SU-DHL-6 (cell line): Measurements from ENCODE around the gene FMO5.

Experiments
- CTCF ChIP-seq: fragments of 200-600 bp; sonication (generic); IDR thresholded peaks from one replicate; pipeline ENCODE4 v1.5.1; 2017; ENCODE audit warnings: antibody characterized with exemption, mild to moderate bottlenecking, low read length, moderate library complexity; ENCODE audit not compliant: insufficient read depth, poor library complexity, severe bottlenecking
- EZH2phosphoT487 ChIP-seq: fragments of 200-600 bp; sonication (generic), shearing (Covaris generic); conservative IDR thresholded peaks from 2 replicates; pipeline ENCODE4 v1.6.1; 2018; ENCODE audit warnings: mild to moderate bottlenecking, antibody characterized with exemption, low read length, moderate library complexity, mixed read lengths

GRCh38 chr1:147213271-147213670 is 11.9 kb downstream of the FMO5 start:
- TF ChIP-seq CTCF (no peak), EZH2phosphoT487 (no peak)
